ENCODE data around the gene CDC42EP4. TPM values are rescaled to one million over a fixed set of nuclear protein-coding genes. Genes with fewer than 3 reads are reported as not detected.
A peak's percentile ranks its signal among the peaks of the same experiment; 100 is the strongest.

CDC42EP4 gene, protein sequence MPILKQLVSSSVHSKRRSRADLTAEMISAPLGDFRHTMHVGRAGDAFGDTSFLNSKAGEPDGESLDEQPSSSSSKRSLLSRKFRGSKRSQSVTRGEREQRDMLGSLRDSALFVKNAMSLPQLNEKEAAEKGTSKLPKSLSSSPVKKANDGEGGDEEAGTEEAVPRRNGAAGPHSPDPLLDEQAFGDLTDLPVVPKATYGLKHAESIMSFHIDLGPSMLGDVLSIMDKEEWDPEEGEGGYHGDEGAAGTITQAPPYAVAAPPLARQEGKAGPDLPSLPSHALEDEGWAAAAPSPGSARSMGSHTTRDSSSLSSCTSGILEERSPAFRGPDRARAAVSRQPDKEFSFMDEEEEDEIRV
- total RNA-seq (2022) = 25.8 and 27.9 TPM in 2 replicates
- percentile 64 among the genes with signal in this experiment for Bru-seq, nascent RNA
- BruChase-seq, experiment 1, labeled RNA remaining after a 2-hour chase = percentile 73 among the genes with signal in this experiment
- BruChase-seq, experiment 2, labeled RNA remaining after a 6-hour chase = percentile 62 among the genes with signal in this experiment
- long read RNA-seq, transcript CDC42EP4-205 (2 exons, 1,022 nt) = minor isoform, 12 of 50 reads
- long read RNA-seq, transcript CDC42EP4-201 (2 exons, 3,272 nt) = major isoform, 34 of 50 reads
- long read RNA-seq, partial matches to known transcripts = 0 of 50 reads
- long read RNA-seq, other reads (novel, unspliced or antisense) = 4 of 50 reads

DNA sequence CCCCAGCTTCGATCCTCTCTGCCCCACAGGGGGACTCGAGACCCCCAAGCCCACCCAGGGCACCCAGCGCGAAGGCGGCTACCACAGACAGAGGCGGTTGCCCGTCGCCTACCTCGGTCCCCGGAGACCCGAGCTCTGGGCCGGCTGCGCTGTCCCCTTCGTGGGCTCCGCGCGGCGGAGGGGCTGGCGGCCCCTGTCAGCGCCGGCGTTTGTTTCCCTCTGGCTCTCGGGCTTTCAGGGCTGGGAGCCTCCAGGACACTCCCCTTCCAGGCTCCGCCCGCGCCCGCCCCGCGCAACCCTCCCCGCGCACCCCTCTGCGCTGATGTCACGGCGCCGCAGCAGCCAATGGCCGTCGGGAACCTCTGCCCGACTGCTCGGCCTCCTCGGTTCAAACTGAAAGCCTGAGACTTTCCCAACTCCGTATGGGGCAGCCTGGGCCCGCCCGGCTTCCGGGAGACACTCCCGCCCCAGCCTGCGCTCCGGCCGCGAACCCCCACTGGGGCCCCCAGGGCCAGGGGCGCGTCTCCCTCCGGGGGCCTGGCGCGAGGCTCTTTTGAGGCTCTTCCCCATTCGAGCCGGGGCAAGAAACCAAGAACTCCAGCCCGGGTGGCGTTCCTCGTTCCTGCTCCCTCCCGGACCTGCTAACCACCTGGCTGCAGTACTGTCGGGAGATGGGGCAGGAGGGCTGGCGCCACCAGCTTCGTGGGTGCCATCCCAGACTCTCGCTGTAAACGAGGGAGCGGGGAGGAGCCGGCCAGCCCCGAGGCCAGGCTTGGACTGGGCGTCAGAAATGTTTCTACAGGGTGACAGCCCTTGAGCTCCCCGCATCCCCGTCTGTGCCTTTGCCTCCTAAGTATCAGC is at the start of gene CDC42EP4:
TSS of gene CDC42EP4 (minus strand) at position 221 of the 861 bp plus-strand sequence. CDS start 25,501 bp downstream, outside the sequence.
- H3K36me3 ChIP-seq (ENCODE audit: control insufficient read depth, insufficient read depth, low read length) = no peaks in the 10 kb centered on the region
- H3K27me3 ChIP-seq (replicated peaks; ENCODE audit: control insufficient read depth, insufficient read depth, low read length) = no peaks in the 10 kb centered on the region
- Mint-ChIP-seq H3K4me1 (ENCODE audit: low read depth, unreplicated experiment) (peaks cover 8% of the 10 kb centered on the region), H3K27ac (ENCODE audit: unreplicated experiment) (peak within 1 kb of the TSS; percentile 90), H3K4me3 (ENCODE audit: unreplicated experiment) (peak within 1 kb of the TSS; percentile 88), H3K27me3 (ENCODE audit: insufficient read depth, unreplicated experiment) (no peaks in the 10 kb centered on the region), H3K36me3 (ENCODE audit: insufficient read depth, unreplicated experiment) (peaks cover 31% of the 10 kb centered on the region), H3K9me3 (ENCODE audit: unreplicated experiment) (no peaks in the 10 kb centered on the region)
- TF ChIP-seq, protein P1, sequence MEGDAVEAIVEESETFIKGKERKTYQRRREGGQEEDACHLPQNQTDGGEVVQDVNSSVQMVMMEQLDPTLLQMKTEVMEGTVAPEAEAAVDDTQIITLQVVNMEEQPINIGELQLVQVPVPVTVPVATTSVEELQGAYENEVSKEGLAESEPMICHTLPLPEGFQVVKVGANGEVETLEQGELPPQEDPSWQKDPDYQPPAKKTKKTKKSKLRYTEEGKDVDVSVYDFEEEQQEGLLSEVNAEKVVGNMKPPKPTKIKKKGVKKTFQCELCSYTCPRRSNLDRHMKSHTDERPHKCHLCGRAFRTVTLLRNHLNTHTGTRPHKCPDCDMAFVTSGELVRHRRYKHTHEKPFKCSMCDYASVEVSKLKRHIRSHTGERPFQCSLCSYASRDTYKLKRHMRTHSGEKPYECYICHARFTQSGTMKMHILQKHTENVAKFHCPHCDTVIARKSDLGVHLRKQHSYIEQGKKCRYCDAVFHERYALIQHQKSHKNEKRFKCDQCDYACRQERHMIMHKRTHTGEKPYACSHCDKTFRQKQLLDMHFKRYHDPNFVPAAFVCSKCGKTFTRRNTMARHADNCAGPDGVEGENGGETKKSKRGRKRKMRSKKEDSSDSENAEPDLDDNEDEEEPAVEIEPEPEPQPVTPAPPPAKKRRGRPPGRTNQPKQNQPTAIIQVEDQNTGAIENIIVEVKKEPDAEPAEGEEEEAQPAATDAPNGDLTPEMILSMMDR (IDR thresholded peaks at IDR 0.05; ENCODE audit: insufficient read depth in 1 of 2, low read depth in 1 of 2, low read length in 1 of 2, severe bottlenecking in 1 of 2, unreplicated experiment in 1 of 2) = peak in 1 of 2 experiments; percentile 14
- POLR2A ChIA-PET = no interaction called here
- intact Hi-C loops (cut with micrococcal nuclease; ENCODE audit: unreplicated experiment) = loop anchor here (2.0 kb wide), 3 partner anchors 49 to 59 kb away; no protein-coding TSS in a partner anchor
- no TSS peak for BruUV-seq (replicated peaks)
- H3K4me1 ChIP-seq = peaks cover 29% of the 10 kb centered on the region
- H3K9me3 ChIP-seq = no peaks in the 10 kb centered on the region
- peak within 1 kb of the TSS; percentile 97 for H3K4me3 ChIP-seq (ENCODE audit: low read depth, low read length)
- DNase-seq = peak; percentile 96 to 97
- CTCF ChIA-PET = interaction anchor here (1.1 to 1.4 kb wide), 3 partner anchors 48 to 58 kb away, joined by 4 to 9 read pairs (median 5); no protein-coding TSS in a partner anchor

DNA sequence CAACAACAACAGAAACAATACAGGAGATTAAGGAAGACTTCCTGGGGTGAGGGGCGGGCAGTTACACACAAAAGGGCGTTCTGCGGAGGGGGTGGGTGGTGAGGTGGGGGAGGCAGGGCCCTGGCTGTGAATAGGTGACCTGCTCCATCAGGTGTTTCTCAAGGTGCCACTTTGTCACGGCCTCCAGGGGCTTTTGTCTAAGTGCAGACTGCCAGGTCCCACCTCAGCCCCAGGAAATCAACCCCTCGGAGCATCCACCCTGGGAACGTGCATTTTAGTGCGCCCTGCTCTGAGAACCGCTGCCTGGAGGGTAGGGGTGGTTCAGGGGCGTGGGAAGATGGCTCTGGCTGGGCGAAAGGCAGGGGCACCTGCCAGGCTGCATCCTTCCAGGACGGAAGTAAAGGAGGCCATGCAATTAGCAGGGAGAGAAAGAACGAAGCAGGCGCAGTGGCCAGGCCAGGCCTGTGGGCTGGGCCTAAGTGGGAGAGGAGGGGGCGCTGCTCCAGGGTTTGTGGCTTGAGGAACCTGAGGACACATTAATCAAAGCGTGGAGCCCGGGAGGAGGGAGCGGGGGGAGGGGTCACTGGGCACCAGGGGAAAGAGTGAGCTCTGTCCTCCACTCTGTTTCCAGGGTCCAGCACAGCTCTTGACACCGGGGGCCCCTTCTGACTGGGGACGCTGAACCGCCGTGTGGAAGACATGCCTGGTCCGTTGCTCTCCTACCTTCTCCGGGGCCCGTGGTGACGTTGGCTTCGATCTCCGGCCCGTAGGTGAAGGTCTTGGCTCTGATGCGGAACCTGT is 49.4 kb upstream of the CDC42EP4 start:
- H3K4me3 ChIP-seq (ENCODE audit: low read depth, low read length) = no peak overlapping the region
- no peak for DNase-seq
- H3K27me3 ChIP-seq (replicated peaks; ENCODE audit: control insufficient read depth, insufficient read depth, low read length) = no peaks in the 10 kb centered on the region; the same call in 1 of the 2 replicates
- Mint-ChIP-seq H3K27me3 (ENCODE audit: insufficient read depth, unreplicated experiment) (no peaks in the 10 kb centered on the region), H3K36me3 (ENCODE audit: insufficient read depth, unreplicated experiment) (no peaks in the 10 kb centered on the region), H3K27ac (ENCODE audit: unreplicated experiment) (no peak overlapping the region), H3K4me1 (ENCODE audit: low read depth, unreplicated experiment) (peaks cover 11% of the 10 kb centered on the region), H3K9me3 (ENCODE audit: unreplicated experiment) (no peaks in the 10 kb centered on the region), H3K4me3 (ENCODE audit: unreplicated experiment) (no peak overlapping the region)
- POLR2A ChIA-PET = no interaction called here
- no peaks in the 10 kb centered on the region for H3K9me3 ChIP-seq
- no TSS peak for BruUV-seq (replicated peaks)
- intact Hi-C loops (cut with micrococcal nuclease; ENCODE audit: unreplicated experiment) = loop anchor here (2.0 kb wide), 1 partner anchor 48 kb away; the partner anchor contains the start of gene CDC42EP4
- H3K4me1 ChIP-seq = peaks cover 6% of the 10 kb centered on the region; the same call in 1 of the 2 replicates
- CTCF ChIA-PET = interaction anchor here (1.1 to 1.8 kb wide), 3 partner anchors 9 to 106 kb away, joined by 3 to 7 read pairs (median 4); no protein-coding TSS in a partner anchor
- no peaks in the 10 kb centered on the region for H3K36me3 ChIP-seq (ENCODE audit: control insufficient read depth, insufficient read depth, low read length)
- TF ChIP-seq, protein P1 (IDR thresholded peaks at IDR 0.05; ENCODE audit: insufficient read depth in 1 of 2, low read depth in 1 of 2, low read length in 1 of 2, severe bottlenecking in 1 of 2, unreplicated experiment in 1 of 2) = no peak

Measured in Caco-2 (cell line).